Left lung (tissue), 10 donors: ENCODE results near the gene WDR5. TPM values are rescaled to one million over a fixed set of nuclear protein-coding genes. Genes with fewer than 3 reads are reported as not detected.

ENCODE experiments used
- ATAC-seq: fragments of 200-7000 bp; cut with Tn5 transposase; one replicate; pipeline ENCODE4 v1.9.1; 2020; ENCODE audit warnings: moderate library complexity
- DNase-seq, 4 donors: peaks; one replicate each; pipeline ENCODE4 v3.0.0-alpha.2; 2013 to 2020
- H3K27ac ChIP-seq, 2 donors: fragments of 200-600 bp; sonication (generic) in 1 of 2; one replicate each; pipeline versions ENCODE4 v1.5.0 to v1.8.0; 2020 to 2021
- H3K27me3 ChIP-seq, 2 donors: fragments of 200-600 bp; sonication (generic) in 1 of 2; one replicate each; pipeline versions ENCODE4 v1.5.0 to v1.8.0; 2020 to 2021
- H3K36me3 ChIP-seq, 2 donors: fragments of 200-600 bp; sonication (generic) in 1 of 2; one replicate each; pipeline versions ENCODE4 v1.5.0 to v1.8.0; 2020 to 2021
- H3K4me1 ChIP-seq, 2 donors: fragments of 200-600 bp; one replicate each; pipeline ENCODE4 v1.8.0; 2021
- H3K4me3 ChIP-seq, 2 donors: fragments of 200-600 bp; sonication (generic) in 1 of 2; one replicate each; pipeline versions ENCODE4 v1.5.0 to v1.8.0; 2020 to 2021; ENCODE audit warnings: mild to moderate bottlenecking in 1 of 2
- H3K9me3 ChIP-seq, 2 donors: fragments of 200-600 bp; sonication (generic) in 1 of 2; one replicate each; pipeline versions ENCODE4 v1.5.0 to v1.8.0; 2020 to 2021
- intact Hi-C, 2 donors: fragments of 100-400 bp; cut with DNase I; formaldehyde crosslinking; loops; one replicate each; pipeline versions ENCODE4 v1.11.2 to v1.14.2; 2022
- polyA plus RNA-seq, 6 donors: library from polyadenylated mRNA; unstranded; fragments of 120-200 nt; gene quantifications; one replicate each; pipeline ENCODE4 v1.2.1, GENCODE V29; 2013; ENCODE audit not compliant: insufficient read length in 6 of 6
- total RNA-seq, 2 donors: library from RNA; stranded (reverse); fragmentation: NEBNext Ultra II Directional; extraction: Animal tissue kit (Norgen Biotek cat#: 25700); gene quantifications; one replicate each; pipeline ENCODE4 v1.2.1, GENCODE V29; 2021
- TF ChIP-seq, protein P1 (sequence below), 2 donors: fragments of 200-600 bp; sonication (generic) in 1 of 2; IDR thresholded peaks; one replicate each; pipeline versions ENCODE4 v1.5.0 to v1.8.0; 2021; ENCODE audit warnings: antibody characterized with exemption in 2 of 2
- donor health status: DM: no; HTN: yes; CAD: no.
- donor health status: DM: no; HTN: no; CAD: no.

WDR5 gene
- total and polyA plus RNA-seq, 8 donors: 23.7 to 36.3 (median 31.8) TPM

DNA sequence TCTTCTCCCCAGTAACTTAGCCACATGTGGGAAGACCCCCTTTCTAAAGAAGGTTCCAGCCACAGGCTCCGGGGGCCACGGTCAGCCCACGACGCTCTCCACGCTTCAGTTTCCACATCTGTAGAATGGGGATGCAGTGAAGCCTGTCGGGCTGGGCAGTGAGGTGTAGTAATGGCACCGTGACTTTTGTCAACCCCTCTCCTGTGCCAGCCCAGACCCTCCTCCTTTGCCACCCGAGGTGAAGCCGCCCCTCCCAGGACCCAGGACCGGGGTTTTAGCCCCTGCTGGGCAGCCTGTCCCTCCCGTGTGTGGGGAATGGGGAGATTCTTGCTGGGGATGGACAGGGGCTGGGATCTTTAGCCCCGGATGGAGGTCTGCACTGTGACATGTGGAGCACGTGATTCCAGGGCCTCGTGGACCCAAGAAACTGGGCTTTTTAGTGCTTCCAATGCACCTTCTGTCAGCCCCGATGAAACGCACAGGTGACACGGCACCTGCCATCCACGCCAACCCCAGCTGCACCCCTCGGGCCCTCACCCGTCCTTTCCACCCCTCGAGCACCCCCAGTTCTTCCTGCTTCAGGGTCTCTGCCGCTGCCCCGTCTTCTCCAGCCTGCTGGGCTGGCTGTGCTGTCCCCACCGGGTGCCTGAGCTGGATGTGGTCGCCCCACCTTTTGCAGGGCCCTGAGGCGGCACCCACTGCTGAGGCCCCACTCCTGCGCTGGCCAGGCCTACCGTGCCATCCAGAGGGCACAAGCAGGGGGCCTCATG lies 41.9 kb downstream of the WDR5 start:
- H3K4me1 ChIP-seq: peaks cover 0 to 30% of the 10 kb centered on the region in 2 donors
- H3K27ac ChIP-seq: no peak overlapping the region
- intact Hi-C loops: loop anchor here in 1 of 2 donors (10.0 kb wide), 1 partner anchor 267 kb away; no protein-coding TSS in a partner anchor
- H3K36me3 ChIP-seq: no peaks in the 10 kb centered on the region
- TF ChIP-seq, protein P1, sequence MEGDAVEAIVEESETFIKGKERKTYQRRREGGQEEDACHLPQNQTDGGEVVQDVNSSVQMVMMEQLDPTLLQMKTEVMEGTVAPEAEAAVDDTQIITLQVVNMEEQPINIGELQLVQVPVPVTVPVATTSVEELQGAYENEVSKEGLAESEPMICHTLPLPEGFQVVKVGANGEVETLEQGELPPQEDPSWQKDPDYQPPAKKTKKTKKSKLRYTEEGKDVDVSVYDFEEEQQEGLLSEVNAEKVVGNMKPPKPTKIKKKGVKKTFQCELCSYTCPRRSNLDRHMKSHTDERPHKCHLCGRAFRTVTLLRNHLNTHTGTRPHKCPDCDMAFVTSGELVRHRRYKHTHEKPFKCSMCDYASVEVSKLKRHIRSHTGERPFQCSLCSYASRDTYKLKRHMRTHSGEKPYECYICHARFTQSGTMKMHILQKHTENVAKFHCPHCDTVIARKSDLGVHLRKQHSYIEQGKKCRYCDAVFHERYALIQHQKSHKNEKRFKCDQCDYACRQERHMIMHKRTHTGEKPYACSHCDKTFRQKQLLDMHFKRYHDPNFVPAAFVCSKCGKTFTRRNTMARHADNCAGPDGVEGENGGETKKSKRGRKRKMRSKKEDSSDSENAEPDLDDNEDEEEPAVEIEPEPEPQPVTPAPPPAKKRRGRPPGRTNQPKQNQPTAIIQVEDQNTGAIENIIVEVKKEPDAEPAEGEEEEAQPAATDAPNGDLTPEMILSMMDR (IDR thresholded peaks at IDR 0.05): no peak
- peaks cover 0 to 55% of the 10 kb centered on the region in 2 donors for H3K27me3 ChIP-seq
- DNase-seq: peak in 1 of 4 donors; percentile 49
- no peak overlapping the region for H3K4me3 ChIP-seq
- no peak for ATAC-seq
- H3K9me3 ChIP-seq: no peaks in the 10 kb centered on the region

DNA sequence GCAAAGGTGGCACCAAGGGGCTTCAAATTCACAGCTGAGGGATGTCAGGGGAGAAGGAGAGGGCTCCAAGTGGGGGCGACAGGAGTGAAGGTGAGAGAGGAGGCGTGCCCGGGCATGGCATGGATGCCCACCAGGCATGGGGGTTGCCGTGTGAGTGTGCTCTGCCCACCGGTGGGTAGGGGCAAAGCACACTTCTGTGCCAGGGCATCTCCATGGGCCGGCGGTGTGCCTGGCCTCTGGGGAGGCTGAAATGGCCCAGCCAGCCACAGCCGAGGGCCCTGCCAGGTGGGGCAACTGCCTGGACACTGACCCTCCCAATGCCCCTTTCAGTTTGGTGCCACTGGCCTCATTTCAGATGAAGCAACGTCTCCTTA lies 42.5 kb downstream of the WDR5 start:
- DNase-seq (no peak), ATAC-seq (no peak)
- Histone ChIP-seq H3K27me3 (peaks cover 0 to 55% of the 10 kb centered on the region in 2 donors), H3K9me3 (no peaks in the 10 kb centered on the region), H3K4me3 (no peak overlapping the region), H3K27ac (no peak overlapping the region), H3K36me3 (no peaks in the 10 kb centered on the region), H3K4me1 (peaks cover 0 to 26% of the 10 kb centered on the region in 2 donors)
- intact Hi-C loops: loop anchor here in 1 of 2 donors (10.0 kb wide), 1 partner anchor 266 kb away; no protein-coding TSS in a partner anchor
- TF ChIP-seq, protein P1 (IDR thresholded peaks at IDR 0.05): no peak

DNA sequence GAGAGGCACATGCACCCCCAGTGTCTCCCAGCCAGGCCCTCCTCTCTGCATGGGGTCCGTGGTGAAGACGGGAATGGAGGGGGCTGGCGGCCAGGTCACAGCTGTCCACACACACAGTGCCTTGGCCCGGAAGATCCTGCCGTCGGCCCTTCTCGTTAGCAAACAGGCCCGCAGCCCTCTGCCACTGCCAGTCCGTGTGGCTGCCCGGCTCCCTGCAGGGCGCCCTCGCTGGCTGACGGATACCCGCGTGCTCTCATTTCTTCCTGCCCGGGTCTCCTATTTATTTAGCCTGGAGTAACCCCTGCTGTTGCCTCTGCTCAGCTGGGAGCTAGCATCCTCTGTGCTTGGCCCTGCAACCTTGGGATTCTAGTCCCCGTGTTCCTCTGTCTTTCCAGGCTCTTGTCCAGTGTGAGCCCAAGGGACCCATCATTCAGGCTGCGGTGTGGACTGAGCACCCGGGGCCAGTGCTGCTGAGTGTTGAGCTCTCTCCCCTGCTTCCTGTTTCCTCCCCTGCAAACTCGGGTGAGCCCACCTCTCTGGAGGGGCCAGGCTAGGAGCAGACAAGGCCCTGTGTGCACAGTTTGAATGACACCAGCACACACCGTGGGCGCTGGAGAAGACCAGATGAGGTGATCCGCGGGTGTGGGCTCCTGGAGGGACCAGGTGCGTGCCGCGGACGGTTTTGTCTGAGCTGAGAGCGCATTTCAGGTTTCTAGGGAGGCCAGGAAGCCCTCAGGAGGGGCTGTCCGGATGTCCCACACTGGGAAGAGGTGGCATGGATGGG lies 43.1 kb downstream of the WDR5 start:
- Histone ChIP-seq H3K9me3 (no peaks in the 10 kb centered on the region), H3K36me3 (no peaks in the 10 kb centered on the region), H3K27ac (no peak overlapping the region), H3K4me3 (no peak overlapping the region), H3K4me1 (peaks cover 0 to 21% of the 10 kb centered on the region in 2 donors), H3K27me3 (peaks cover 0 to 55% of the 10 kb centered on the region in 2 donors)
- no peak for ATAC-seq
- peak in 2 of 4 donors; percentile 30 to 62 for DNase-seq
- intact Hi-C loops: loop anchor here in 1 of 2 donors (10.0 kb wide), 1 partner anchor 266 kb away; no protein-coding TSS in a partner anchor
- TF ChIP-seq, protein P1 (IDR thresholded peaks at IDR 0.05): no peak

DNA sequence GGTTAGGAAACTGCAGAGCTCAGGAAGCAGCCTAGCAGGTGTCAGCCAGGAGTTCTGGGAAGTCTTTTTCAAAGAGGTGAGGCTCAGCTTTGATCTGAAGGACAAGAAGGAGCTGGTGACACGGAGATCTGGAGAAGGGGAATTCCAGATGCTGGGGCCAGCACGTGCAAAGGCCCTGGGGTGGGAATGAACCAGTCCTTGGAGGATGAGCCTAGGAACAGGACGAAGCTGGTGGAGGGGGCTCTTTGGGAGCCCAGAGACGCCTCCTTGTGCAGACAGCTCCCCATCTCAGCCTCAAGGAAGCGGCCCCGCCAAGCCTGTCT lies 43.7 kb downstream of the WDR5 start:
- peak in 1 of 4 donors; percentile 35 for DNase-seq
- TF ChIP-seq, protein P1 (IDR thresholded peaks at IDR 0.05): no peak
- H3K9me3 ChIP-seq: no peaks in the 10 kb centered on the region
- no peak for ATAC-seq
- H3K4me1 ChIP-seq: peaks cover 0 to 15% of the 10 kb centered on the region in 2 donors
- no peak overlapping the region for H3K27ac ChIP-seq
- intact Hi-C loops: loop anchor here in 1 of 2 donors (10.0 kb wide), 1 partner anchor 265 kb away; no protein-coding TSS in a partner anchor
- H3K4me3 ChIP-seq: no peak overlapping the region
- H3K27me3 ChIP-seq: peaks cover 0 to 54% of the 10 kb centered on the region in 2 donors
- no peaks in the 10 kb centered on the region for H3K36me3 ChIP-seq
